K562 (cell line): ENCODE measurements around the gene ATXN1. TPM values are rescaled to one million over a fixed set of nuclear protein-coding genes. Genes with fewer than 3 reads are reported as not detected.

ENCODE experiments used
- ATAC-seq: fragments of 200-7000 bp; cut with Tn5 transposase; 3 replicates; pipeline ENCODE4 v1.9.1; 2020; ENCODE audit warnings: moderate library complexity
- BruUV-seq: library from RNA; stranded (reverse); fragments of 400-500 nt; replicated peaks from 2 replicates; lab custom pipeline; 2021; lab: Mats Ljungman, UMichigan
- CTCF ChIA-PET: fragments of 300-600 bp; formaldehyde crosslinking; extraction: SDS; loops from one replicate; lab custom pipeline; 2021; ENCODE audit warnings: low intra/inter-chr PET ratio; lab: Yijun Ruan, JAX
- POLR2A ChIA-PET: fragments of 300-600, 350-650 bp; sonication (Branson Sonifier 250); formaldehyde crosslinking; extraction: SDS; loops from one replicate; lab custom pipeline; 2021; ENCODE audit warnings: antibody characterized with exemption, inconsistent platforms; lab: Yijun Ruan, JAX
- DNase-seq, 4 experiments: peaks; one replicate each; pipeline versions ENCODE4 v3.0.0 to v3.0.0-alpha.2; 2011 to 2018; ENCODE audit warnings: low spot score in 3 of 4, mixed read lengths in 3 of 4; ENCODE audit errors: extremely low read depth in 1 of 4
- FAIRE-seq: peaks from 2 replicates; lab custom pipeline; 2011; peaks lifted over from hg19 to GRCh38; lab: Jason Lieb, UNC
- H2AFZ ChIP-seq: 2 replicates; pipeline ENCODE4 v1.6.0; 2011; ENCODE audit warnings: low read depth, low read length, control low read depth, inconsistent platforms
- H3K27ac ChIP-seq: fragments of 200-600 bp; 3 replicates; pipeline ENCODE4 v1.8.0; 2011; ENCODE audit warnings: low read depth, mild to moderate bottlenecking, control low read depth, inconsistent platforms, low read length, moderate library complexity, mixed read lengths; ENCODE audit errors: extremely low read depth
- H3K27me3 ChIP-seq, 2 experiments: fragments of 300-600 bp in 1 of 2; 2 replicates in 1 of 2; 3 replicates in 1 of 2; pipeline versions ENCODE4 v1.6.0 to v1.8.0; 2011; ENCODE audit warnings: inconsistent platforms in 2 of 2, low read length in 2 of 2, mild to moderate bottlenecking in 1 of 2, mixed read lengths in 1 of 2, moderate library complexity in 1 of 2; ENCODE audit not compliant: control insufficient read depth in 2 of 2, insufficient read depth in 2 of 2
- H3K36me3 ChIP-seq: fragments of 300-600 bp; 3 replicates; pipeline ENCODE4 v1.8.0; 2011; ENCODE audit warnings: mild to moderate bottlenecking, low read length, inconsistent platforms; ENCODE audit not compliant: control insufficient read depth, insufficient read depth
- H3K4me1 ChIP-seq, 2 experiments: fragments of 200-600 bp in 1 of 2; replicated peaks in 1 of 2; 2 replicates in 1 of 2; 3 replicates in 1 of 2; pipeline versions ENCODE4 v1.5.1 to v1.8.0; 2011; ENCODE audit warnings: inconsistent platforms in 2 of 2, low read length in 2 of 2, mild to moderate bottlenecking in 1 of 2, mixed read lengths in 1 of 2, moderate library complexity in 1 of 2; ENCODE audit not compliant: control insufficient read depth in 2 of 2, insufficient read depth in 2 of 2
- H3K4me2 ChIP-seq: 2 replicates; pipeline ENCODE4 v1.6.1; 2011; ENCODE audit warnings: low read length, control low read depth, inconsistent platforms, mixed read lengths; ENCODE audit not compliant: insufficient read depth
- H3K4me3 ChIP-seq: fragments of 200-600 bp; sonication (generic), shearing (Covaris generic); 2 replicates; pipeline ENCODE4 v1.5.1; 2016; ENCODE audit warnings: control low read depth, inconsistent platforms
- H3K79me2 ChIP-seq: fragments of 200-600 bp; 3 replicates; pipeline ENCODE4 v1.8.0; 2011; ENCODE audit warnings: low read length, inconsistent platforms; ENCODE audit not compliant: control insufficient read depth, insufficient read depth
- H3K9ac ChIP-seq, 2 experiments: 2 replicates each; pipeline versions ENCODE4 v1.6.0 to v1.6.1; 2011; ENCODE audit warnings: low read depth in 2 of 2, low read length in 2 of 2, control low read depth in 1 of 2, inconsistent platforms in 1 of 2, mild to moderate bottlenecking in 1 of 2, mixed read lengths in 1 of 2; ENCODE audit not compliant: insufficient read depth in 1 of 2
- H3K9me1 ChIP-seq: one replicate; pipeline ENCODE4 v1.6.0; 2011; ENCODE audit warnings: inconsistent platforms, mild to moderate bottlenecking, low read length, moderate library complexity; ENCODE audit not compliant: control insufficient read depth, insufficient read depth
- H3K9me3 ChIP-seq: replicated peaks from 2 replicates; pipeline ENCODE4 v1.5.1; 2011; ENCODE audit warnings: low read depth, low read length, inconsistent platforms; ENCODE audit not compliant: control insufficient read depth, insufficient read depth
- H4K20me1 ChIP-seq: replicated peaks from 2 replicates; pipeline ENCODE4 v1.6.1; 2011; ENCODE audit warnings: low read length, inconsistent platforms, mixed read lengths; ENCODE audit not compliant: control insufficient read depth, insufficient read depth
- ARID2 ChIP-seq: fragments of 450-650 bp; IDR thresholded peaks from 2 replicates; pipeline ENCODE4 v1.6.1; 2017; ENCODE audit warnings: antibody characterized with exemption, mild to moderate bottlenecking
- CREB3L1 ChIP-seq: fragments of 450-650 bp; IDR thresholded peaks from 2 replicates; pipeline ENCODE4 v1.6.1; 2014; ENCODE audit warnings: low read depth, mild to moderate bottlenecking, moderate library complexity, borderline replicate concordance
- ELF4 ChIP-seq: fragments of 450-650 bp; formaldehyde crosslinking; IDR thresholded peaks from 2 replicates; pipeline ENCODE4 v1.4.0; 2022; ENCODE audit warnings: missing genetic modification characterization
- GATA2 ChIP-seq: sonication (generic); formaldehyde crosslinking; IDR thresholded peaks from 2 replicates; pipeline ENCODE4 v1.4.0; 2020; ENCODE audit warnings: mild to moderate bottlenecking, missing genetic modification reagents
- HDAC6 ChIP-seq: IDR thresholded peaks from 2 replicates; pipeline ENCODE4 v1.6.1; 2012; ENCODE audit warnings: low read depth, mild to moderate bottlenecking, control low read depth, inconsistent platforms, low read length, moderate library complexity
- HMBOX1 ChIP-seq: sonication (generic); IDR thresholded peaks from 2 replicates; pipeline ENCODE4 v1.6.1; 2016
- LCOR ChIP-seq: sonication (generic); formaldehyde crosslinking; IDR thresholded peaks from 2 replicates; pipeline ENCODE4 v1.8.0; 2022; ENCODE audit warnings: mild to moderate bottlenecking, missing genetic modification reagents
- NCOA2 ChIP-seq, 2 experiments: fragments of 450-650 bp; IDR thresholded peaks; 2 replicates each; pipeline ENCODE4 v1.6.1; 2018; ENCODE audit warnings: mild to moderate bottlenecking in 2 of 2, moderate library complexity in 1 of 2; ENCODE audit not compliant: partially characterized antibody in 2 of 2
- NFRKB ChIP-seq: fragments of 450-650 bp; IDR thresholded peaks from 2 replicates; pipeline ENCODE4 v1.6.1; 2016; ENCODE audit warnings: low read depth
- POLR2AphosphoS2 ChIP-seq: IDR thresholded peaks from 2 replicates; pipeline ENCODE4 v1.6.1; 2012; ENCODE audit warnings: low read length, improper control_type of control experiment
- RBM22 ChIP-seq: fragments of 200-400 bp; formaldehyde crosslinking; IDR thresholded peaks from 2 replicates; pipeline ENCODE4 v1.6.1; 2018; ENCODE audit warnings: low read length, low read depth; ENCODE audit not compliant: poor library complexity, severe bottlenecking
- RFX5 ChIP-seq: IDR thresholded peaks from 2 replicates; pipeline ENCODE4 v1.6.1; 2011; ENCODE audit warnings: low read depth, mild to moderate bottlenecking, improper control_type of control experiment, low read length
- SMAD4 ChIP-seq: fragments of 250-450 bp; sonication (Bioruptor Pico); conservative IDR thresholded peaks from 2 replicates; pipeline ENCODE4 v1.8.0; 2021; ENCODE audit warnings: inconsistent platforms, mild to moderate bottlenecking, moderate library complexity
- SOX6 ChIP-seq: fragments of 450-650 bp; IDR thresholded peaks from 2 replicates; pipeline ENCODE4 v1.6.1; 2014; ENCODE audit warnings: mild to moderate bottlenecking
- ZNF507 ChIP-seq: conservative IDR thresholded peaks from 2 replicates; pipeline ENCODE4 v1.6.1; 2017; ENCODE audit warnings: missing genetic modification characterization, missing compliant biosample characterization
- ZNF511 ChIP-seq: sonication (generic); formaldehyde crosslinking; IDR thresholded peaks from 2 replicates; pipeline ENCODE4 v1.8.0; 2022; ENCODE audit warnings: mild to moderate bottlenecking, missing genetic modification reagents
- whole genome bisulfite sequencing: fragments of 100-300 bp; shearing (Covaris generic); methylation state at CpG from one replicate; pipeline ENCODE4 v1.1.6; 2016; ENCODE audit warnings: low coverage, mixed read lengths; ENCODE audit not compliant: insufficient coverage; ENCODE audit errors: missing lambda C conversion rate; 5-methylcytosine and 5-hydroxymethylcytosine counted together
- in situ Hi-C: fragments of 300-500 bp; cut with MboI; formaldehyde crosslinking; loops from 4 replicates; pipeline ENCODE4 v1.15.0; 2018; ENCODE audit warnings: inconsistent platforms, mixed read lengths
- intact Hi-C: fragments of 100-400 bp; cut with micrococcal nuclease; formaldehyde crosslinking; loops from 2 replicates; pipeline ENCODE4 v1.14.2; 2022
- polyA plus RNA-seq, 8 experiments: library from polyadenylated mRNA; depleted of rRNA in 4 of 8; stranded (reverse) in 5 of 8; unstranded in 3 of 8; fragments of >200 nt; fragmentation: Nextera tagmentation in 2 of 8; fragmentation: Illumina TruSeq in 1 of 8; extraction: Ambion mirVana in 2 of 8; extraction: Trizol in 1 of 8; gene quantifications; 2 replicates each; pipeline versions ENCODE4 v1.2.1 to v1.2.3, GENCODE V29; 2011 to 2014; ENCODE audit warnings: inconsistent platforms in 1 of 8, missing spikeins in 1 of 8
- total RNA-seq, 7 experiments: library from RNA; depleted of rRNA in 6 of 7; stranded (reverse); fragments of >200 nt in 6 of 7; fragmentation: Illumina TruSeq in 2 of 7; extraction: Trizol in 2 of 7; gene quantifications; 2 replicates each; pipeline versions ENCODE4 v1.2.1 to v1.2.3, GENCODE V29; 2011 to 2021; ENCODE audit warnings: low replicate concordance in 1 of 7

ATXN1 gene
- total and polyA plus RNA-seq, 9 of the 15 experiments (the other 6 are each of a cell fraction or from before 2014, with no cell fraction given) = under 0.01 to 1.2 (median 0.58) TPM

- Histone ChIP-seq H3K9me3 (no peaks in the 10 kb centered on the region), H3K79me2 (no peaks in the 10 kb centered on the region), H3K4me3 (no peak overlapping the region), H3K9ac (no peak overlapping the region), H3K36me3 (no peaks in the 10 kb centered on the region), H3K4me2 (no peak overlapping the region), H3K27me3 (peaks cover 9% of the 10 kb centered on the region in 2 experiments; a peak in 2 of 5 replicates), H3K9me1 (no peaks in the 10 kb centered on the region), H4K20me1 (no peaks in the 10 kb centered on the region), H3K27ac (no peak overlapping the region), H2AFZ (no peak overlapping the region), H3K4me1 (no peaks in the 10 kb centered on the region)
- POLR2A ChIA-PET = no interaction called here
- TF ChIP-seq RFX5 = no peak
- no peak for TF ChIP-seq ARID2
- intact Hi-C loops (no loop called here), in situ Hi-C loops (no loop called here)
- ATAC-seq = no peak
- CTCF ChIA-PET = no interaction called here
- WGBS = 0% methylated on average over 3 of the region's 3 CpGs
- no TSS peak for BruUV-seq
- no peak for FAIRE-seq
- DNase-seq = no peak
Measured at GRCh38 chr6:16527691-16528090, 233.6 kb downstream of the ATXN1 start.

- no peak overlapping the region for H3K4me2 ChIP-seq
- BruUV-seq = no TSS peak
- H3K36me3 ChIP-seq = no peaks in the 10 kb centered on the region
- H3K27ac ChIP-seq = no peak overlapping the region
- ATAC-seq (no peak), DNase-seq (no peak), FAIRE-seq (no peak)
- intact Hi-C loops (no loop called here), in situ Hi-C loops (no loop called here)
- H3K9me1 ChIP-seq = no peaks in the 10 kb centered on the region
- 1% methylated on average over 8 of the region's 8 CpGs for WGBS
- H3K79me2 ChIP-seq = no peaks in the 10 kb centered on the region
- no peaks in the 10 kb centered on the region for H4K20me1 ChIP-seq
- no peak overlapping the region for H3K4me3 ChIP-seq
- no peaks in the 10 kb centered on the region for H3K4me1 ChIP-seq
- no peak overlapping the region for H2AFZ ChIP-seq
- CTCF ChIA-PET = no interaction called here
- no peaks in the 10 kb centered on the region for H3K9me3 ChIP-seq
- POLR2A ChIA-PET = no interaction called here
- H3K9ac ChIP-seq = no peak overlapping the region
- H3K27me3 ChIP-seq = peaks cover 9 to 22% of the 10 kb centered on the region in 2 experiments; a peak in 3 of 5 replicates
- TF ChIP-seq LCOR (CRISPR knock-in tag) (no peak), NFRKB (no peak), ZNF507 (tag) (no peak), POLR2AphosphoS2 (no peak), ZNF511 (no peak), SOX6 (no peak), ELF4 (CRISPR knock-in tag) (no peak), HMBOX1 (no peak), RBM22 (no peak), HDAC6 (no peak), GATA2 (CRISPR knock-in tag) (no peak), NCOA2 (IDR thresholded peaks at IDR 0.05; ENCODE audit: partially characterized antibody in 2 of 2) (no peak), SMAD4 (CRISPR knock-in tag) (no peak), CREB3L1 (no peak)
Measured at GRCh38 chr6:16524380-16524707, 236.9 kb downstream of the ATXN1 start.
